HepG2 (cell line): Measurements from ENCODE around the gene ZNF474.

ENCODE experiments used
- CTCF ChIP-seq: sonication (generic); formaldehyde crosslinking; IDR thresholded peaks from 2 replicates; pipeline ENCODE4 v1.5.0; 2020; ENCODE audit warnings: mild to moderate bottlenecking, missing genetic modification reagents, moderate library complexity
- FOSL1 ChIP-seq: sonication (generic); formaldehyde crosslinking; IDR thresholded peaks from 2 replicates; pipeline ENCODE4 v1.9.0; 2021; ENCODE audit warnings: missing genetic modification reagents, borderline replicate concordance
- ZFP36L1 ChIP-seq: sonication (generic); formaldehyde crosslinking; IDR thresholded peaks from 2 replicates; pipeline ENCODE4 v1.8.0; 2022; ENCODE audit warnings: mild to moderate bottlenecking, missing genetic modification reagents, moderate library complexity

GRCh38 chr5:122110987-122111386, 18.4 kb upstream of the ZNF474 start:
- no peak for TF ChIP-seq CTCF (CRISPR knock-in tag)
- TF ChIP-seq ZFP36L1 (CRISPR knock-in tag), result no peak
- no peak for TF ChIP-seq FOSL1 (CRISPR knock-in tag)
